Measurements from ENCODE around the gene RXRA. TPM values are rescaled to one million over a fixed set of nuclear protein-coding genes. Genes with fewer than 3 reads are reported as not detected.

RXRA gene
- total RNA-seq, 2 experiments from 2014 or later = 1.2 to 1.4 TPM

DNA sequence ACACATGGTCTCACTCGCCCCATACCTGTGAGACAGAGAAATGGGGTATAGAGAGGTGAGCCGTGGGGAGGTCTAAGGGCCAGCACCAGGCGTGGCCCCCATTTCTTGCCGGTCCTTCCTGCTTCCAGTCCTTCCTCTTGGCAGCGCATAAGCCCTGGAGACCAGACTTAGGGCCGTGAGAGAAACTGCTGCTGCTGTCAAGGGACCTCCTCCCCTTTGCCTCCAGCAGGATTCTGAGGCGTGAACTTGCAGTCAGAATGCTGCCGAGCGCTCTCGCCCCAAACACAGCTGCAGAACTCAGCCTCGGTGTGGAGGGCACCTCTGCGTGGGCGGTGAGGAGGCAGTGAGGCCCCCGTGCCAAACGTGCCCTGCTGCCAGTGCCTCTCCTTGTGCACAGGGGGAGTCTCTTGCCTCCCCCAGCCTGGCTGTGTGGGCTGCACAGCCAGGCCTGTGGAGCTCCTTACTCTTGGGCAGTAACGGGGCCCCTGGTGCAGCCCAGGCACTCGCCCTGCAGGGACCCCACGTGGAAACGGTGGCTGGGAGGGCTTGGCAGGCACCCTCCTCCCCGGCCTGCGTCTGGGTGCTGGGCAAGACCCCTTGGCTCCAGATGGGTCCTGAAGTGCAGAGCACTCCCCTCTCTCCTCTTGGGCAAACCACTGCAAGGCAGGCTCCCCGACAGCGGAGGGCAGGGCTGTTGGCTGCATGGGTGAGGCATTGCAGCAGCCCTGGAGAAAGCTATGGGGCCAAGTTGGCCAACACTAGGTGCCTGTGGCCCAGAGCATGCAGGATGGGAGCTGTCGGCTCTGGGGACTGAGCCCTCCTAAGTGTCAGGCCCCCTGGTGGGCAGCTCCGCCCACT is 85.4 kb downstream of the RXRA start:
- CTCF ChIA-PET = interaction anchor here (0.8 to 1.8 kb wide), 2 partner anchors 15 to 25 kb away, joined by 3 to 6 read pairs; no protein-coding TSS in a partner anchor
- Mint-ChIP-seq H3K36me3 (ENCODE audit: low read depth) (no peaks in the 10 kb centered on the region), H3K4me3 (no peak overlapping the region), H3K27me3 (no peaks in the 10 kb centered on the region), H3K27ac (no peak overlapping the region), H3K4me1 (peaks cover 10% of the 10 kb centered on the region), H3K9me3 (no peaks in the 10 kb centered on the region)
- no peak for DNase-seq
- POLR2A ChIA-PET = no interaction called here

DNA sequence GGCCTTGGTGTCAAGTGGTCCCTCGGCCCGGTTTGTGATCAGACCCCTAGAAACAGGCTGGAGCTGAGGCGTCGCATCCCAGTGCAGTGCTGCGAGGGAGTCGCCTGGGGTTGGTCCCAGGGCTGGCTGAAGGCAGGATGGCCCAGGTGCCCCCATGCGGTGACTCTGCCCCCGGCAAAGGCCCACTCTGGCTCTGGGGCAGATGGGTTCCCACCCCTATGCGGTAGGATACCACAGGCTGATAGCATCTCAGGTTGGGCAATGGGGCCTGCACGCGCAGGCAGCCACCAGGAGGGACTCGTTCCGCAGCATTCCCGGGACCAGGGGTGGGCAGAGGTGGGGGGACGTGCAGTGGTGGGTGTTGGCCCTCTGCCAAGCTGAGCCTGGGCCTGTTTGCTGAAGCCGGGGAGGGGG is 86.0 kb downstream of the RXRA start:
- DNase-seq = no peak
- Mint-ChIP-seq H3K36me3 (ENCODE audit: low read depth) (no peaks in the 10 kb centered on the region), H3K27me3 (no peaks in the 10 kb centered on the region), H3K4me1 (peaks cover 3% of the 10 kb centered on the region), H3K27ac (no peak overlapping the region), H3K4me3 (no peak overlapping the region), H3K9me3 (no peaks in the 10 kb centered on the region)
- CTCF ChIA-PET = interaction anchor here (0.8 to 1.8 kb wide), 2 partner anchors 16 to 24 kb away, joined by 3 to 6 read pairs; no protein-coding TSS in a partner anchor
- POLR2A ChIA-PET = no interaction called here

- Mint-ChIP-seq H3K36me3 (ENCODE audit: low read depth) (no peaks in the 10 kb centered on the region), H3K4me1 (no peaks in the 10 kb centered on the region), H3K27ac (no peak overlapping the region), H3K4me3 (no peak overlapping the region), H3K27me3 (no peaks in the 10 kb centered on the region), H3K9me3 (no peaks in the 10 kb centered on the region)
- no peak for DNase-seq
- POLR2A ChIA-PET = no interaction called here
- CTCF ChIA-PET = interaction anchor here (1.0 to 1.7 kb wide), 2 partner anchors 29 to 60 kb away, joined by 3 to 7 read pairs; no protein-coding TSS in a partner anchor
These were observed 87.0 kb downstream of the RXRA start for GRCh38 chr9:134413112-134413715.

- Mint-ChIP-seq H3K9me3 (no peaks in the 10 kb centered on the region), H3K4me3 (no peak overlapping the region), H3K27ac (no peak overlapping the region), H3K4me1 (no peaks in the 10 kb centered on the region), H3K27me3 (no peaks in the 10 kb centered on the region), H3K36me3 (ENCODE audit: low read depth) (no peaks in the 10 kb centered on the region)
- DNase-seq = no peak
- ChIA-PET CTCF (interaction anchor here (1.0 to 1.7 kb wide), 3 partner anchors 20 to 61 kb away, joined by 3 to 7 read pairs (median 3); no protein-coding TSS in a partner anchor), POLR2A (no interaction called here)
These were observed 87.8 kb downstream of the RXRA start for GRCh38 chr9:134413890-134414623.

GRCh38 chr9:134414900-134415425 is 88.7 kb downstream of the RXRA start:
- no peak overlapping the region for H3K4me3 Mint-ChIP-seq
- H3K27me3 Mint-ChIP-seq = no peaks in the 10 kb centered on the region
- ChIA-PET CTCF (interaction anchor here (1.0 to 1.7 kb wide), 3 partner anchors 8 to 28 kb away, joined by 3 to 7 read pairs (median 3); no protein-coding TSS in a partner anchor), POLR2A (no interaction called here)
- no peaks in the 10 kb centered on the region for H3K36me3 Mint-ChIP-seq (ENCODE audit: low read depth)
- H3K27ac Mint-ChIP-seq = no peak overlapping the region
- no peak for DNase-seq
- no peaks in the 10 kb centered on the region for H3K4me1 Mint-ChIP-seq
- H3K9me3 Mint-ChIP-seq = no peaks in the 10 kb centered on the region

- H3K4me3 Mint-ChIP-seq = no peak overlapping the region
- no peaks in the 10 kb centered on the region for H3K9me3 Mint-ChIP-seq
These were observed 90.2 kb downstream of the RXRA start for GRCh38 chr9:134416385-134417015.

DNA sequence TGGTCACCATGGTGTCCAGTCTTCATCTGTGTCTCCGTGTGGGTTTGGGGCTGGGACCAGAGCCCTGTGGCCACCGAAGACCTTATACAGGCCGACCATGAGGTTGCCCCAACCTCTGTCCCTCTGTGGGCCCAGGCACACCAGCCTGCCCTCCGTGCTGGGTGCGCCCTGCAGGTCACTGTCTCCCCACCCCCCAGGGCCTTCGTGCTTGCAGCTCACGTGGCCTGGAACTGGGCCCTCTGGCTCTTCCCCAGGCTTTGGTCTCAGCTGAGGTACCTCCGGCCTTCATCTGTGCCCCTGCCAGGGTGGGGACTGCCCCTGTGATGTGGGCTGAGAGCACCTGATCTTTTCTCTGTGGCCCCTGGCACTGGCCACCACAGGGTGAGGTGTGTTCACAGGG is 92.1 kb downstream of the RXRA start:
- Mint-ChIP-seq H3K9me3 (no peaks in the 10 kb centered on the region), H3K4me3 (no peak overlapping the region), H3K4me1 (no peaks in the 10 kb centered on the region), H3K36me3 (ENCODE audit: low read depth) (no peaks in the 10 kb centered on the region), H3K27ac (no peak overlapping the region), H3K27me3 (no peaks in the 10 kb centered on the region)
- ChIA-PET CTCF (interaction anchor here (1.0 kb wide), 1 partner anchor 29 kb away, joined by 3 read pairs; no protein-coding TSS in a partner anchor), POLR2A (no interaction called here)
- DNase-seq = no peak

More at GRCh38 chr9:134416385-134417015, 90.2 kb downstream of the RXRA start:
- H3K27me3 Mint-ChIP-seq = no peaks in the 10 kb centered on the region
- ChIA-PET CTCF (no interaction called here), POLR2A (no interaction called here)
- H3K4me1 Mint-ChIP-seq = no peaks in the 10 kb centered on the region
- no peaks in the 10 kb centered on the region for H3K36me3 Mint-ChIP-seq (ENCODE audit: low read depth)
- no peak overlapping the region for H3K27ac Mint-ChIP-seq
- no peak for DNase-seq

GRCh38 chr9:134419000-134419683 is 92.9 kb downstream of the RXRA start:
- Mint-ChIP-seq H3K27ac (no peak overlapping the region), H3K4me3 (no peak overlapping the region), H3K27me3 (no peaks in the 10 kb centered on the region), H3K36me3 (ENCODE audit: low read depth) (no peaks in the 10 kb centered on the region), H3K9me3 (no peaks in the 10 kb centered on the region), H3K4me1 (no peaks in the 10 kb centered on the region)
- ChIA-PET POLR2A (no interaction called here), CTCF (no interaction called here)
- DNase-seq = no peak

- H3K4me1 Mint-ChIP-seq = no peaks in the 10 kb centered on the region
- H3K27me3 Mint-ChIP-seq = no peaks in the 10 kb centered on the region
- no peaks in the 10 kb centered on the region for H3K36me3 Mint-ChIP-seq (ENCODE audit: low read depth)
- ChIA-PET CTCF (no interaction called here), POLR2A (no interaction called here)
- no peak for DNase-seq
- no peaks in the 10 kb centered on the region for H3K9me3 Mint-ChIP-seq
- no peak overlapping the region for H3K27ac Mint-ChIP-seq
- no peak overlapping the region for H3K4me3 Mint-ChIP-seq
These were observed 93.4 kb downstream of the RXRA start for GRCh38 chr9:134419684-134420076.

DNA sequence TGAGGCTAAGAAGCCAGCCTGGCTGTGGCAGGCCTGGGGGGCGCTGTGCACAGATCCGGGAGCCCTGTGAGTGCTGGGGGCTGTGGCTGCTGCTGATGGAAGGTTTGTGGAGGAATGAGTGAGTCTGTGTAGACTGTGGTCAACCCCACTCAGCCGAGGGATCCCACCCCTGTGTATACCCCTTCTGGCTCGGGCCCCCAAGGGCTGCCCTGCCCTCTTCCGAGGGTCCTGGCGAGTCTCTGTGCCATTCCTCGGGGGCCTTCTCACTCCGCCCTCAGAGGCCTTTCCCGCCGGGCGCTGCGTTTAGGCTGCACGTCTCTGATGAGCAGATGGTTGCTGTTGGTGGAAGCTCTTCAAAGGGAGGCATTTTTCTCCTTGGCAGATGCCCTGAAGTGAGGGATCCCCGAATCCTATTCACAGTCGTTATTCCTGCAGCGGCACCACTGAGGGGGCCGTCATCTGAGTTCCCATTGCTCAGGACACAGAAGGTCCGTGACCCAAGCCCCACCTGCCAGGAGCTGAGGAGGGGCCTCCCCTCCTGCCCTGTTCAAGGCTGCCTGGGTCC is 94.1 kb downstream of the RXRA start:
- Mint-ChIP-seq H3K27me3 (no peaks in the 10 kb centered on the region), H3K9me3 (no peaks in the 10 kb centered on the region), H3K4me1 (no peaks in the 10 kb centered on the region), H3K27ac (no peak overlapping the region), H3K4me3 (no peak overlapping the region), H3K36me3 (ENCODE audit: low read depth) (no peaks in the 10 kb centered on the region)
- ChIA-PET POLR2A (no interaction called here), CTCF (interaction anchor here (0.6 kb wide), 1 partner anchor 120 kb away, joined by 3 read pairs; no protein-coding TSS in a partner anchor)
- DNase-seq = no peak

DNA sequence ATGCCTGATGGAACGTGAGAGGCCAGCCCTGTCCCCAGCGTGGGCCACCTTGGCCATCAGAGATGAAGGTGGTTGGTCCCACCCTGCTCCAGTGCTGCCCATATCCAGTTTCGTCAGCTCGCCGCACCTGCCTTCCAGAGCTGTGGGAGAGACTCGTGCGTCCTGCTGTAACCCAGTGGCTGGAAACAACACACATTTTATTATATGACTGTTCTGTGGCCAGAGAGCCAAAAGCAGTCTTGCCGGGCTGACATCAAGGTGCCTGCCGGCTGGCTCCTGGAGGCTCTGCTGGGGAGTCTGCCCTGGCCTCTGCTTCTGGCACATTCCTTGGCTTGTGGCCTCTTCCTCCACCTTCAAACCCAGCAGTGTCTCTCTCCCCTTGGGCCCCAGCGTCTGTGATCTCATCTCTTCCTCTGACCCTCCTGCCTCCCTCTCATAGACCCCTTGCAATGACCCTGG is 94.7 kb downstream of the RXRA start:
- POLR2A ChIA-PET = no interaction called here
- Mint-ChIP-seq H3K27ac (peak overlapping the region; percentile 31), H3K36me3 (ENCODE audit: low read depth) (no peaks in the 10 kb centered on the region), H3K9me3 (no peaks in the 10 kb centered on the region), H3K4me3 (no peak overlapping the region), H3K27me3 (no peaks in the 10 kb centered on the region), H3K4me1 (no peaks in the 10 kb centered on the region)
- CTCF ChIA-PET = interaction anchor here (0.6 kb wide), 2 partner anchors 120 to 685 kb away, joined by 3 to 4 read pairs; no protein-coding TSS in a partner anchor
- DNase-seq = no peak

DNA sequence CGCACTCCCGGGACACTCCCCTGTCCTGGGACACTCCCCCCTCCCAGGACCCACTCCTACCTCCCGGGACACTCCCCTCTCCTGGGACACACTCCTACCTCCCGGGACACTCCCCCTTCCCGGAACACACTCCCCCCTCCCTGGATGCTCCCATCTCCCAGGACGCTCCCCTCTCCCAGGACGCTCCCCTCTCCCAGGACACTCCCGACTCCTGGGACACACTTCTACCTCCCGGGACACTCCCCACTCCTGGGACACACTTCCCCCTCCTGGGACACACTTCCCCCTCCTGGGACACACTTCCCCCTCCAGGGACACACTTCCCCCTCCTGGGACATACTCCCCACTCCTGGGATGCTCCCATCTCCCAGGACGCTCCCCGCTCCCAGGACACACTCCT is 95.6 kb downstream of the RXRA start:
- POLR2A ChIA-PET = no interaction called here
- DNase-seq = no peak
- Mint-ChIP-seq H3K36me3 (ENCODE audit: low read depth) (no peaks in the 10 kb centered on the region), H3K9me3 (no peaks in the 10 kb centered on the region), H3K4me1 (no peaks in the 10 kb centered on the region), H3K27me3 (no peaks in the 10 kb centered on the region), H3K27ac (no peak overlapping the region), H3K4me3 (no peak overlapping the region)
- CTCF ChIA-PET = no interaction called here
